NOMO-1 (cell line): ENCODE measurements around the gene HMGB4.
A peak's percentile ranks its signal among the peaks of the same experiment; 100 is the strongest.

Source experiments
- DNase-seq, 2 experiments: peaks; one replicate each; lab custom pipeline; 2025; ENCODE audit not compliant: unreplicated experiment in 2 of 2; lab: John Stamatoyannopoulos, UW

HMGB4 gene

GRCh38 chr1:33895976-33896375, 32.1 kb downstream of the HMGB4 start:
- no peak for DNase-seq

GRCh38 chr1:33897092-33897725, 33.3 kb downstream of the HMGB4 start:
- DNase-seq, result no peak

- no peak for DNase-seq
Observed at GRCh38 chr1:33898406-33898805, 34.5 kb downstream of the HMGB4 start.

GRCh38 chr1:33898881-33899280, 35.0 kb downstream of the HMGB4 start:
- no peak for DNase-seq

- no peak for DNase-seq
Observed at GRCh38 chr1:33899746-33900145, 35.9 kb downstream of the HMGB4 start.

GRCh38 chr1:33902486-33903209, 38.8 kb downstream of the HMGB4 start:
- DNase-seq, result peak in 1 of 2 experiments; percentile 7

- DNase-seq, result peak in 1 of 2 experiments; percentile 7
Observed at GRCh38 chr1:33903210-33903589, 39.3 kb downstream of the HMGB4 start.

- no peak for DNase-seq
Observed at GRCh38 chr1:33905241-33905640, 41.4 kb downstream of the HMGB4 start.

- DNase-seq, result no peak
Observed at GRCh38 chr1:33906156-33906555, 42.3 kb downstream of the HMGB4 start.

- peak in 1 of 2 experiments; percentile 0 for DNase-seq
Observed at GRCh38 chr1:33908324-33908956, 44.6 kb downstream of the HMGB4 start.
